HFF-Myc (cell line): ENCODE results near the gene OIT3.
"Not testable (repeated sequence)": the region's sequence is repeated elsewhere in the genome, so short reads cannot be mapped to it uniquely, and the experiment has no call there.

Experiments
- DNase-seq: peaks from one replicate; pipeline ENCODE4 v3.0.0-alpha.2; 2011; ENCODE audit warnings: low read depth; ENCODE audit errors: extremely low read depth
- H3K4me3 ChIP-seq: replicated peaks from 2 replicates; pipeline ENCODE4 v1.5.1; 2011; ENCODE audit warnings: low read depth, mild to moderate bottlenecking, control low read depth, low read length
- CTCF ChIP-seq: IDR thresholded peaks from 2 replicates; pipeline ENCODE4 v1.5.1; 2012; ENCODE audit warnings: mild to moderate bottlenecking, low read depth, low read length, control low read depth; ENCODE audit errors: missing control alignments

OIT3 gene

DNA sequence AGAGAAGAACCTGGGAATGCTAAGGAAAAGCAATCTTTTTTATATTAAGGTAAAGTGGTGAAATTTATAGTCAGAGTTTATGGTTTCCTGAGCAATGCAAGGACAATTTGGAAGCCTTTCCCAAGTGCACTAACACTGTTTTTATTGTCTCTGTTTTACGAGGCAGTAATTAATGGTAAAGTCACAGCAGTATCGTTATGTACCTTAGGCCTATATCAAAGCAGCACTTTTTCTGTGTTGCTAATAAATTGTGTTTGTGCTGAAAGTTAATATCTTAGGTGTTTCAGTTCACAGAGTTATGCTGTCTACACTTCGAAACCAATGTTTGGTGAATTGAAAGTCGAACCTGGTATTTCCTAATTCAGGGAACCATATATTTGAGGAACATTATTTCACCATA lies 19.2 kb downstream of the OIT3 start:
- no peak for TF ChIP-seq CTCF
- H3K4me3 ChIP-seq = no peak overlapping the region
- DNase-seq = no peak

GRCh38 chr10:72913287-72913686 lies 19.7 kb downstream of the OIT3 start:
- H3K4me3 ChIP-seq = no peak overlapping the region
- DNase-seq = no peak
- TF ChIP-seq CTCF = no peak

GRCh38 chr10:72917201-72917600 lies 23.7 kb downstream of the OIT3 start:
- not testable (repeated sequence) for H3K4me3 ChIP-seq, DNase-seq

DNA sequence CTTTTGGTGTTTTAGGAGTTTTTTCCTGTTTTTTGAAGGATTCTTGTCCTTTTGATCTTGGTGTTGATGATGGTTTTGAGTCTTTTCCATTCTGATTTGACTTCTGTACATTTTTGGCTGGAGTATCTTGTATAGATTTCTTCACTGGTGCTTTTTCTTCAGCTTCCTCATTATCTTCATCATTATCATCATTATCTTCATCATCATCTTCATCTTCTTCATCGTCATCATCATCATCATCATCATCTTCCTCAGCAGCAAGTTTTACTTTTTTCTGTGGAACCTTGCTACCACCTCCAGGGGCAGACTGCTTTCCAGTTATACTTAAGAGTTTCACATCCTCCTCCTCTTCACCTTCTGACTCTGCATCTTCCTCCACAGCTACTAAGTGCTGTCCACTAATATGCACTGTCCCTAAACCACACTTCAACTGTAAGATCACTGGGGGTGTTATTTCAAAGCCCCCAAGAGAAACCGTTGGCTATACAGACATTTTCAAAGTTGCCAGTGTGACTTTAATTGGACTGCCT lies 24.3 kb downstream of the OIT3 start:
- not testable (repeated sequence) for H3K4me3 ChIP-seq, DNase-seq

GRCh38 chr10:72918352-72918751 lies 24.8 kb downstream of the OIT3 start:
- TF ChIP-seq CTCF = no peak
- DNase-seq = no peak
- H3K4me3 ChIP-seq = no peak overlapping the region

DNA sequence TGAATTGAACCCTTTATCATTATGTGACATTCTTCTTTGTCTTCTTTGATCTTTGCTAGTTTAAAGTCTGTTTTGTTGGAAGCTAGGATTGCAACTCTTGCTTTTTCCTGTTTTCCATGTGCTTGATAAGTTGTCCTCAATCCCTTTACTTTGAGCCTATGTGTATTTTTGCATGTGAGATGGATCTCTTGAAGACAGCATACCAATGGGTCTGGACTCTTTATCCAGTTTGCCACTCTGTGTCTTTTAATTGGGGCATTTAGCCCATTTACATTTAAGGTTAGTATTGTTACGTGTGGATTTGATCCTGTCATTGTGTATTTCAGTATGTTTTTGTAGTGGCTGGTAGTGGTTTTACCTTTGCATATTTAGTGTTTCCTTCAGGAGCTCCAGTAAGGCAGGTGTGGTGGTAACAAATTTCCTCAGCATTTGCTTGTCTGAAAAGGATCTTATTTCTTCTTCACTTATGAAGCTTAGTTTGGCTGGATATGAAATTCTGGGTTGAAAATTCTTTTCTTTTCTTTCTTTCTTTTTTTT lies 27.7 kb downstream of the OIT3 start:
- not testable (repeated sequence) for DNase-seq

GRCh38 chr10:72924351-72924750 lies 30.8 kb downstream of the OIT3 start:
- DNase-seq = no peak
- TF ChIP-seq CTCF = no peak
- no peak overlapping the region for H3K4me3 ChIP-seq

More for the DNA sequence above, 27.7 kb downstream of the OIT3 start:
- H3K4me3 ChIP-seq = not testable (repeated sequence)

DNA sequence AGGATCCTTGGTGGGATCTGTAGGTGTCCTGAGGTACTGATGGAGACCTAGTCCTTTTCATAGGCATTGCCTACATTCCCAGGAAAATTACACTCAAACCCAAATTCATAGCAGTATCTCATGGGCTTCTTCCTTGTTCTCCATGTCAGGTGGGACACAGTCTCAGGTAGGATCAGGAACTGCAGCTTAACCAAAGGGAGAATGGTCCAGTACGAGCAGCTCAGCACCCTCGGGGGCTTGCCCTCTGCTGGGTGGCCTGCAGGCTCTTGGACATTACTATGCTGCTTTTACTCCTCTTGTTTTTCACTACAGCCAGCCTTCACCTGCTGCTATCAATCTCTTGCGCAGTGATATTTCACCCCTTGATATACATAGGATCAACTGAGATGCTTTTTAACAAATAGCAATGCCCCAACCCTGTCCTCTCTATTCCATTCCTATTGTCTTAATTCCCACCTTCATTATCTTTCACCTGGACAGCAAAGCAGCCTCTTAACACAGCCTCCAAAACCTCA lies 32.5 kb downstream of the OIT3 start:
- no peak overlapping the region for H3K4me3 ChIP-seq
- no peak for TF ChIP-seq CTCF
- DNase-seq = no peak
